GM23338 (cell line): ENCODE results near the gene TP53.

Source experiments
- CREB1 ChIP-seq: fragments of 250-450 bp; sonication (Bioruptor Pico); IDR thresholded peaks from 2 replicates; pipeline ENCODE4 v1.5.0; 2020; ENCODE audit warnings: low read depth, mild to moderate bottlenecking, moderate library complexity
- CTCF ChIP-seq, 2 experiments: fragments of 200-600 bp in 1 of 2; sonication (generic) in 1 of 2; conservative IDR thresholded peaks; 2 replicates each; pipeline versions ENCODE4 v1.5.1 to v1.6.1; 2016 to 2017; ENCODE audit warnings: antibody characterized with exemption in 2 of 2, low read depth in 2 of 2, mild to moderate bottlenecking in 2 of 2, moderate library complexity in 1 of 2
- ETS1 ChIP-seq: IDR thresholded peaks from 2 replicates; pipeline ENCODE4 v1.6.1; 2016; ENCODE audit warnings: antibody characterized with exemption
- EZH2 ChIP-seq: fragments of 200-600 bp; sonication (generic); IDR thresholded peaks from one replicate; pipeline ENCODE4 v1.8.0; 2017; ENCODE audit warnings: antibody characterized with exemption, mild to moderate bottlenecking, low read depth; ENCODE audit not compliant: unreplicated experiment
- EZH2phosphoT487 ChIP-seq: fragments of 200-600 bp; sonication (generic); IDR thresholded peaks from one replicate; pipeline ENCODE4 v1.8.1; 2018; ENCODE audit warnings: antibody characterized with exemption; ENCODE audit not compliant: unreplicated experiment
- POLR2AphosphoS5 ChIP-seq: IDR thresholded peaks from 2 replicates; pipeline ENCODE4 v1.6.1; 2016; ENCODE audit warnings: antibody characterized with exemption, low read depth
- REST ChIP-seq: IDR thresholded peaks from one replicate; pipeline ENCODE4 v1.6.1; 2018; ENCODE audit warnings: antibody characterized with exemption; ENCODE audit not compliant: unreplicated experiment
- ZNF331 ChIP-seq: fragments of 250-450 bp; sonication (Bioruptor Pico); IDR thresholded peaks from 2 replicates; pipeline ENCODE4 v1.5.0; 2020; ENCODE audit warnings: low read depth, mild to moderate bottlenecking, moderate library complexity

DNA sequence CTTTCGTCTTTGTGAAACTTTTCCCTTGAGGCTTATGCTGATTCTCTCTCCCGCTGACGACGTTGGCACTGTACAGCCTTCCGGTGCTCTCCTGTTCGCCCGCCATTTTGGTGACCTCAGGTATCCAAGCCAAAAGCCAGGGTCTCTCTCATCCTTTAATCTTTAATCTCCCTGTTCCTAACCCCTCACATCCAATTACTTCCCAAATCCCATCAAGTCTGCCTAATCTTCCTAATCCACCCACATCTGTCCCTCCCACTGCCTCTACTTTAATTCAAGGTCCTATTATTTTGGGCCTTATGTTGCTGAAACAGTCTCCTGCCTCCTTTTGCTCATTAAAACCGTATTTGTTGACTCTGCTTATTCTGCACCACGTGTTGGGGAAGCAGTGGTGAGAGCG, 8.3 kb upstream of the TP53 start:
- TF ChIP-seq CTCF (conservative IDR thresholded peaks at IDR 0.05; ENCODE audit: low read depth in 2 of 2) (no peak), CREB1 (CRISPR knock-in tag) (no peak), EZH2 (no peak), ETS1 (no peak), POLR2AphosphoS5 (no peak), EZH2phosphoT487 (no peak), REST (no peak), ZNF331 (no peak)
